HG03457 (cell line): ENCODE results near the gene SIVA1.
"Not testable (repeated sequence)": the region's sequence is repeated elsewhere in the genome, so short reads cannot be mapped to it uniquely, and the experiment has no call there.

Experiments used
- ATAC-seq: cut with Tn5 transposase; IDR thresholded peaks from one replicate; pipeline ENCODE4 v1.9.1; 2021; ENCODE audit warnings: moderate number of reproducible peaks; ENCODE audit not compliant: unreplicated experiment

SIVA1 gene

GRCh38 chr14:104750753-104751057 is 2.2 kb upstream of the SIVA1 start:
- not testable (repeated sequence) for ATAC-seq

DNA sequence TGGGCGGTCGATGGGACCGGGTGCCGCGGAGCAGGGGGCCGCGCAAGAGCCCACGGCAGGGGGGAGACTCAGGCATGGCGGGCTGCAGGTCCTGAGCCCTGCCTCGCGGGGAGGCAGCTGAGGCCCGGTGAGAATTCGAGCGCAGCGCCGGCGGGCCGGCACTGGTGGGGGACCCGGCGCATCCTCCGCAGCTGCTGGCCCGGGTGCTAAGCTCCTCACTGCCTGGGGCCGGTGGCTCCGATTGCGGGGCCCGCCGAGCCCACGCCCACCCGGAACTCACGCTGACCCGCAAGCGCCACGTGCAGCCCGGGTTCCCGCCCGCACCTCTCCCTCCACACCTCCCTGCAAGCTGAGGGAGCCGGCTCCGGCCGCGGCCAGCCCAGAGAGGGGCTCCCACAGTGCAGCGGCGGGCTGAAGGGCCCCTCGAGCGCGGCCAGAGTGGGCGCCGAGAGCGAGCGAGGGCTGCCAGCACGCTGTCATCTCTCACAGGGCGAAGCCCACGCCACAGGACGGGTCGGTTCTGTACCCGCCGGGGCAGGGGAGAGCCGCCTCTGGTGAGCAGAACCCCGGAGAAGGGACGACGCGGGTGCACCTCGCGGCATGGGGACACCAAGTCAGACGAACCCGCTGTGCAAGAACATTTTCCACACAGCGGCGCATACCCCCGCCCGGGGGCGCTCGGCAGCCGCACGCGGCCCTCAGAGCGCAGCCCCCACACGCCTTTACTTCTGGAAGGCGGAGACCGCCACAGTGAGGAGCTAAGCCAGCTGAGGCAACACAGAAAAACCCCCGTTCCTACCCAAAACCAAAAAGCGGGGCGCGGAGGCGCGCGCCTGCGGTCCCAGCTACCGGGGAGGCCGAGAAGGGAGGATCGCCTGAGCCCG is 1.2 kb upstream of the SIVA1 start:
- no peak for ATAC-seq

- no peak for ATAC-seq
Measured at GRCh38 chr14:104752423-104752734, 568 bp upstream of the SIVA1 start.

- no peak for ATAC-seq
Measured at GRCh38 chr14:104753528-104754212, 723 bp downstream of the SIVA1 start.

DNA sequence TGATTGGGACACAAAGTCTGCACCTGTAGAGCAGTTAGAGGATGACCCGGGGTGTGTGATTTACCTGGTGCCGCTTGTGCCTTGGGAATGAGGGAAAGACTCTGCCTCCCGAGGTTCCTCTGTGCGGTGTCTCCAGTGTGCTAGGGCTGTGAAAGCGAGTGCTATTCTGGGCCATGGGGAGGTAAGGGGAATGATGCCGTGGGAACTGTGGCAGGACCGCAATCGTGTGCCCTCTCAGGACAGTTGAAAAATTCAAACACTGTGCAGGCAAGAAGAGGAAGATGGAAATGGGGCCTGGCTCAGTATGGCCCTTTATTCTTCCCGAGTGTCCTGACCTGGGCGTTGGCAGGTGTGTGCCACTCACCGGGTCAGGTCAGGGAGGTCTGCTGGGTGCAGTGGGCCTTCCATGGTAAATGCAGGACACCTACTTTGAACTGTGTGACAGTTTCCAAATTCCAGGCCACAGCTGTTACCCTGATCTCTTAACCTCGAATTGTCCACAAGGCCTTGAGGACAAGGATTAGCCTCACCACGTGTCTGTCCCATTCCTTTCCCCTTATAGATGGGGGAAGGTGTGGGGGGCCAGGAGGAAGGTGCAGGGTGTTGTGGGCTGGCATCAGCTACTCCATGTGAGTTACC is 1.4 kb downstream of the SIVA1 start:
- ATAC-seq, result no peak

GRCh38 chr14:104755621-104756020 is 2.7 kb downstream of the SIVA1 start:
- no peak for ATAC-seq

DNA sequence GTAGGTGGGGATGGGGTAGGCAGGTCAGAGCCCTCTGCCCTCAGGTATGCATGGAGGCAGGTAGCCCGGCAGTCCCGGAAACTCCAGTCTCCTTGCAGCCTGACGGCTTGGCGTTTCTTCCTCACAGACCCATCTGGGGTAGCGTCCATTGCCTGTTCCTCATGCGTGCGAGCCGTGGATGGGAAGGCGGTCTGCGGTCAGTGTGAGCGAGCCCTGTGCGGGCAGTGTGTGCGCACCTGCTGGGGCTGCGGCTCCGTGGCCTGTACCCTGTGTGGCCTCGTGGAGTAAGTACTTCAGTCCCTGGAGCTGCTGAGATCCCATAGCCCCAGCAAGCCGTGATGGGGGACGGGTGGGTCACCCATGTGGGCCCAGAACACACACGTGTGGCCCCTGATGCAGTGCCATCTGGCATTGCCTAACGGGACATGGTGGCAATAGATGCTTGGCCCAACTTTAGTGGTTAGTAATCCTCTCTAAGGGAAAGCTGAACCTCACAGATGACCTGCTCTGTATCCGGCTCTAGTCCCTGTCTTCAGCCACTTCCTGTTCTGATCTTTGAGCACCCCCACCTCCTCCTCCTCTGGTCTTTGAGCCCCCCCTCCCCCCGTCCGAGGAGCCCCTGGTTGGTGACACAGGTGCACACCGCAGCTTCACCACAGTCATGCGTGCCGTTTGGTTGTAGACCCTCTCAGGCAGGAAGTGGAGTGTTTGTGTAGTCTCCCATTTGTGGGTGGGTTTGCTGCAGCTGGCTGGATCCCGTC is 3.7 kb downstream of the SIVA1 start:
- ATAC-seq, result no peak

GRCh38 chr14:104757238-104757585 is 4.3 kb downstream of the SIVA1 start:
- no peak for ATAC-seq

- no peak for ATAC-seq
Measured at GRCh38 chr14:104757681-104758392, 4.9 kb downstream of the SIVA1 start.

- no peak for ATAC-seq
Measured at GRCh38 chr14:104758981-104759969, 6.3 kb downstream of the SIVA1 start.

DNA sequence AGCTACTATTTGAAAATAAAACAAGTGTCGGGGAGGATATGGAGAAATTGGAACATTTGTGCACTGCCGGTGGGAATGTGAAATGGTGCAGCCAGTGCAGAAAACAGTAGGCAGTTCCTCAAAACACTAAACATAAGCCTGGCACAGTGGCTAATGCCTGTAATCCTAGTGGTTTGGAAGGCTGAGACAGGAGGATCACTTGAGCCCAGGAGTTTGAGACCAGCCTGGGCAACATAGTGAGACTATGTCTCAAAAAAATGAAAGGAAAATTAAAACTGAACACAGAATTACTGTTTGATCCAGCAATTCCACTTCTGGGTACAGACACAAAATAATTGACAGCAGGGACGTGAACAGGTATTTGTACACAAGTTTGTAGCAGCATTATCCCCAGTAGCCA is 12.6 kb downstream of the SIVA1 start:
- ATAC-seq, result no peak

GRCh38 chr14:104766256-104766862 is 13.4 kb downstream of the SIVA1 start:
- ATAC-seq, result no peak

GRCh38 chr14:104766863-104767633 is 14.1 kb downstream of the SIVA1 start:
- no peak for ATAC-seq

DNA sequence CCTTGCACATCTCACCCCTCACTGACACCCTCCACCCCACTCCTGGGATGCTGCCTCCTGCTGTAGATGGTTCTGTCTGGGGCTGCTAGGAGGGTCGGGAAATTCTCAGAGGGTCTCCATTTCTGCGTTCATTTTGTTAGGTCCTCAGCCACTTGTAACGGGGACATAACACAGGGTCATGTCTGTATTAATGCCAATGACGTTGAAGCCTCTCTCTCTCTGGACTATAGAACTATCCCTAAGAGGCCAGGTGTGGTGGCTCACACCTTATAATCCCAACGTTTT is 14.6 kb downstream of the SIVA1 start:
- no peak for ATAC-seq

DNA sequence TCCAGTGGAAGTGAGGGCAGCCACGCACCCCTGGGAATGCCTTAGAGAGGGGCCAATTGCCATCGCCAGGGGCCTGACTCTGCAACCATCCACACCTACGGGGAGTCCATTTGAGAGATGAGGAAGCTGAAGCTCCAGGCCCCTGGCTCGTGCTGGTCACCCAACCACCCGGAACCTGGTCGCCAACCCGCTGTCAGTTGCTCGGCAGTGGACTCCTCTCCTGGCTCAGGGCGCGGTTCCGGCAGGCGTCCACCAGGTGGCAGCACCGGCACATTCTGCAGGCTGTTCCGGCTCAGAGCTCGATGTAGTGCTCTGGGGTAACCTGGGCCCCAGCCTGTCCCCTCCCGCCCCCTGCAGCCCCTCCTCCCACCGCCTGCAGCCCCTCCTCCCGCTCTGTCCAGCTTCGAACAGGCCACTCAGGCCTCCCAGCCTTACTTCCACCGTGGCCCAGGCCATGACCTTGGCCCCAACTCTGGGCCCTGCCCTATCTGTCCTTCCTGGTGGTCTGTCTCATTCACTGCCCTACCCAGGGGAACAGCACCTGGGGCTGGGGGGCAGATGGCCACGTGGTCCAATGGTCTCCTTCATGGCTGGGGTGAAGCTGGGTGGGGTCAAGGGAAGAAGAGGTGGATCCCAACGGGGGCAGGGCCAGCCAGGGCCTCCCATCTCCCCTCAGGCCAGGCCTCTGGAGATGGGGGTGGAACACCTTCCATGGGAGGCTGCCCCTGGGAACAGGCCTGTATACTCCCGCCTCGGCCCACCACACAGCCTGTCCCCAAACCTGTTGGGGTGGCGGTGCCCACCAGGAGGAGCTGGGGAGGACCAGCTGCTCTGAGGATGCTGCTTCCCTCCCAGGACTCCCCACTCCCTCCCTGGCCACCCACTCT is 15.7 kb downstream of the SIVA1 start:
- no peak for ATAC-seq

GRCh38 chr14:104769324-104770071 is 16.6 kb downstream of the SIVA1 start:
- no peak for ATAC-seq

GRCh38 chr14:104770072-104770579 is 17.2 kb downstream of the SIVA1 start:
- ATAC-seq, result no peak
